Left ventricle myocardium inferior (tissue), 1 donor: ENCODE measurements around the gene TCFL5. TPM values are rescaled to one million over a fixed set of nuclear protein-coding genes. Genes with fewer than 3 reads are reported as not detected.

Experiments used
- DNase-seq: peaks from one replicate; pipeline ENCODE4 v3.0.0-alpha.2; 2020
- H3K27ac ChIP-seq: fragments of 200-600 bp; replicated peaks from 2 replicates; pipeline ENCODE4 v1.8.0; 2021
- H3K27me3 ChIP-seq: fragments of 200-600 bp; 2 replicates; pipeline ENCODE4 v1.8.0; 2021; ENCODE audit warnings: low read depth
- H3K36me3 ChIP-seq: fragments of 200-600 bp; 2 replicates; pipeline ENCODE4 v1.8.0; 2021
- H3K4me1 ChIP-seq: fragments of 200-600 bp; 2 replicates; pipeline ENCODE4 v1.8.0; 2021
- H3K4me3 ChIP-seq: fragments of 200-600 bp; 2 replicates; pipeline ENCODE4 v1.8.0; 2021; ENCODE audit warnings: mild to moderate bottlenecking, moderate library complexity
- H3K9me3 ChIP-seq: fragments of 200-600 bp; replicated peaks from 2 replicates; pipeline ENCODE4 v1.8.0; 2021
- intact Hi-C: fragments of 100-400 bp; cut with micrococcal nuclease; formaldehyde crosslinking; loops from one replicate; pipeline ENCODE4 v1.11.0; 2022
- total RNA-seq: library from RNA; stranded (reverse); fragmentation: NEBNext Ultra II Directional; extraction: Animal tissue kit (Norgen Biotek cat#: 25700); gene quantifications from one replicate; pipeline ENCODE4 v1.2.1, GENCODE V29; 2021
- TF ChIP-seq, protein P1 (sequence below): fragments of 200-600 bp; IDR thresholded peaks from 2 replicates; pipeline ENCODE4 v1.8.0; 2021; ENCODE audit warnings: antibody characterized with exemption, mild to moderate bottlenecking, borderline replicate concordance
- donor health status: DM: no; HTN: yes; CAD: no; lungs with severe emphysema.

Gene TCFL5
- total RNA-seq, 1 donor from 2014 or later: 6.6 TPM

DNA sequence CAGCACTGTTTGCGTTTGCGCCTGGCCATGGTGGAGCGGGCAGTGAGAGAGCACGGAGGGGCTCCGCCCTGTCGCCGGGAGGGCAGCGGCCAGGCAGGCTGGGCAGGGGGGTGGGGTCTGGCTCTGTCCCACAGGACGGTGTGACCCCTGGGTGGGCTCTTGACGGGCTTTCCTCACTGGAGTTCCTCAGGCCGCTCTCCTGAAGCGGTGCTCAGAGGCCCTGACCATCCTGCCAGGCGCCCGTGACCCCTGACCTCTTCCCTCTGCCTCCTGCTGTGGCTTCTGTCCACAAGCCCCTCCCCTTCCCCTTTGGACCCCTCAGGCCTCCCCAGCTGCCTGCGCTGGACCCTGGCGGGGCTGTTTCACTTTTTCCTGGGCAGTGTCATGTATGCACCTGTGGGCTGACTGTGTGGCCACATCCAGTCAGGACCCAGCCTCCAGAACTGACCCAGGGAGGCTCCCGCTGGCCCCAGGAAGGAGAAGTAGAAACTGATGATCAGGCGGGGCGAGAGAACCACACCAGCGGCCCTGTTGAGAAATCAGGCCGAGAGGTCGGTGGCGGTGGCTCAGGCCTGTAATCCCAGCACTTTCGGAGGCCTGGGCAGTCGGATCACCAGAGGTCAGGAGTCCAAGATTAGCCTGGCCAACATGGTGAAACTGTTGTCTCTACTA lies 55.8 kb downstream of the TCFL5 start:
- no peak for DNase-seq
- TF ChIP-seq, protein P1, sequence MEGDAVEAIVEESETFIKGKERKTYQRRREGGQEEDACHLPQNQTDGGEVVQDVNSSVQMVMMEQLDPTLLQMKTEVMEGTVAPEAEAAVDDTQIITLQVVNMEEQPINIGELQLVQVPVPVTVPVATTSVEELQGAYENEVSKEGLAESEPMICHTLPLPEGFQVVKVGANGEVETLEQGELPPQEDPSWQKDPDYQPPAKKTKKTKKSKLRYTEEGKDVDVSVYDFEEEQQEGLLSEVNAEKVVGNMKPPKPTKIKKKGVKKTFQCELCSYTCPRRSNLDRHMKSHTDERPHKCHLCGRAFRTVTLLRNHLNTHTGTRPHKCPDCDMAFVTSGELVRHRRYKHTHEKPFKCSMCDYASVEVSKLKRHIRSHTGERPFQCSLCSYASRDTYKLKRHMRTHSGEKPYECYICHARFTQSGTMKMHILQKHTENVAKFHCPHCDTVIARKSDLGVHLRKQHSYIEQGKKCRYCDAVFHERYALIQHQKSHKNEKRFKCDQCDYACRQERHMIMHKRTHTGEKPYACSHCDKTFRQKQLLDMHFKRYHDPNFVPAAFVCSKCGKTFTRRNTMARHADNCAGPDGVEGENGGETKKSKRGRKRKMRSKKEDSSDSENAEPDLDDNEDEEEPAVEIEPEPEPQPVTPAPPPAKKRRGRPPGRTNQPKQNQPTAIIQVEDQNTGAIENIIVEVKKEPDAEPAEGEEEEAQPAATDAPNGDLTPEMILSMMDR: no peak
- Histone ChIP-seq H3K4me3 (peak overlapping the region; percentile 99), H3K4me1 (peaks cover 72% of the 10 kb centered on the region), H3K27me3 (no peaks in the 10 kb centered on the region), H3K36me3 (peaks cover 34% of the 10 kb centered on the region), H3K9me3 (no peaks in the 10 kb centered on the region), H3K27ac (peak overlapping the region; percentile 91)
- intact Hi-C loops: no loop called here

GRCh38 chr20:62805155-62805710 lies 56.4 kb downstream of the TCFL5 start:
- no peaks in the 10 kb centered on the region for H3K27me3 ChIP-seq
- H3K27ac ChIP-seq: peak overlapping the region; percentile 91
- peaks cover 34% of the 10 kb centered on the region for H3K36me3 ChIP-seq
- peak overlapping the region; percentile 99 for H3K4me3 ChIP-seq
- H3K9me3 ChIP-seq: no peaks in the 10 kb centered on the region
- no peak for DNase-seq
- intact Hi-C loops: no loop called here
- H3K4me1 ChIP-seq: peaks cover 76% of the 10 kb centered on the region
- TF ChIP-seq, protein P1: no peak

- peak; percentile 75 for DNase-seq
- intact Hi-C loops: no loop called here
- Histone ChIP-seq H3K27ac (peak within 1 kb of the TSS; percentile 91), H3K36me3 (peaks cover 34% of the 10 kb centered on the region), H3K4me1 (peaks cover 76% of the 10 kb centered on the region), H3K9me3 (no peaks in the 10 kb centered on the region), H3K27me3 (no peaks in the 10 kb centered on the region), H3K4me3 (peak within 1 kb of the TSS; percentile 99)
- TF ChIP-seq, protein P1: no peak
Observed at GRCh38 chr20:62804627-62805154, 56.9 kb downstream of the TCFL5 start, which contains the start of gene OGFR. OGFR (plus strand) TSS chr20:62804835; CDS start chr20:62804860, 25 bp downstream.

- Histone ChIP-seq H3K4me3 (peak overlapping the region; percentile 99), H3K36me3 (peaks cover 34% of the 10 kb centered on the region), H3K4me1 (peaks cover 76% of the 10 kb centered on the region), H3K27me3 (no peaks in the 10 kb centered on the region), H3K27ac (peak overlapping the region; percentile 91), H3K9me3 (no peaks in the 10 kb centered on the region)
- TF ChIP-seq, protein P1: no peak
- DNase-seq: no peak
- intact Hi-C loops: no loop called here
Observed at GRCh38 chr20:62804021-62804626, 57.5 kb downstream of the TCFL5 start.

- peaks cover 72% of the 10 kb centered on the region for H3K4me1 ChIP-seq
- H3K36me3 ChIP-seq: peaks cover 35% of the 10 kb centered on the region
- DNase-seq: no peak
- H3K9me3 ChIP-seq: no peaks in the 10 kb centered on the region
- intact Hi-C loops: no loop called here
- TF ChIP-seq, protein P1: no peak
- H3K27me3 ChIP-seq: no peaks in the 10 kb centered on the region
- H3K4me3 ChIP-seq: no peak overlapping the region
- peak overlapping the region; percentile 79 for H3K27ac ChIP-seq
Observed at GRCh38 chr20:62802026-62802712, 59.5 kb downstream of the TCFL5 start.
